ENCODE results near the gene CDCP1.

- TF ChIP-seq POLR2A (IDR thresholded peaks at IDR 0.05): no peak
- no peak for TF ChIP-seq CTCF (IDR thresholded peaks at IDR 0.05)
Observed at GRCh38 chr3:45043728-45044299, 102.4 kb downstream of the CDCP1 start.

Data from right lobe of liver (tissue), 4 donors.